ENCODE data around the gene DTNBP1. TPM values are rescaled to one million over a fixed set of nuclear protein-coding genes. Genes with fewer than 3 reads are reported as not detected.

DTNBP1 gene
- total RNA-seq, 1 donor from 2014 or later, result 18.2 TPM

DNA sequence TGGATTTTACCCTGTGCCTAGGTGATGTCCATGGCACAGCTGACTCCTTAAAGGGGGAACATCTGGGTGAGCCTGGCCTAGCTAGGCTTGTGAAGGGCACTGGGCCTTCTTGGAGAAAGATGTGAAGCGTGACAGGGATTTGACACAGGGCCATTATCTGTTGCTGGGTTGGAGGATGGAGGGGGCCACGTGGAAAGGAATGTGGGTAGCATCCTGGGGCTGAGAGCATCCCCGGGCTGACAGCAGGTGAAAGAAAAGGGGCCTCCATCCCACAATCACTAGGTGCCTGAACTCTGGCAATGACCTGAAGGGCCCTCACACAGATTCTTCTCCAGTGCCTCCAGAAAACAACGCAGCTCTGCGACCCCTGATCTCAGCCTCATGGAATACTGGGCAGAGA is 124.7 kb downstream of the DTNBP1 start:
- intact Hi-C loops (cut with DNase I), result no loop called here
- TF ChIP-seq POLR2AphosphoS5 (IDR thresholded peaks at IDR 0.05; ENCODE audit: insufficient read depth in 1 of 2, low read depth in 1 of 2), result no peak
- Histone ChIP-seq H3K4me3 (no peak overlapping the region), H3K27ac (no peak overlapping the region), H3K27me3 (no peaks in the 10 kb centered on the region), H3K4me1 (peaks cover 16% of the 10 kb centered on the region), H3K9me3 (no peaks in the 10 kb centered on the region), H3K36me3 (no peaks in the 10 kb centered on the region)
- DNase-seq (ENCODE audit: extremely low spot score in 2 of 2), result no peak

DNA sequence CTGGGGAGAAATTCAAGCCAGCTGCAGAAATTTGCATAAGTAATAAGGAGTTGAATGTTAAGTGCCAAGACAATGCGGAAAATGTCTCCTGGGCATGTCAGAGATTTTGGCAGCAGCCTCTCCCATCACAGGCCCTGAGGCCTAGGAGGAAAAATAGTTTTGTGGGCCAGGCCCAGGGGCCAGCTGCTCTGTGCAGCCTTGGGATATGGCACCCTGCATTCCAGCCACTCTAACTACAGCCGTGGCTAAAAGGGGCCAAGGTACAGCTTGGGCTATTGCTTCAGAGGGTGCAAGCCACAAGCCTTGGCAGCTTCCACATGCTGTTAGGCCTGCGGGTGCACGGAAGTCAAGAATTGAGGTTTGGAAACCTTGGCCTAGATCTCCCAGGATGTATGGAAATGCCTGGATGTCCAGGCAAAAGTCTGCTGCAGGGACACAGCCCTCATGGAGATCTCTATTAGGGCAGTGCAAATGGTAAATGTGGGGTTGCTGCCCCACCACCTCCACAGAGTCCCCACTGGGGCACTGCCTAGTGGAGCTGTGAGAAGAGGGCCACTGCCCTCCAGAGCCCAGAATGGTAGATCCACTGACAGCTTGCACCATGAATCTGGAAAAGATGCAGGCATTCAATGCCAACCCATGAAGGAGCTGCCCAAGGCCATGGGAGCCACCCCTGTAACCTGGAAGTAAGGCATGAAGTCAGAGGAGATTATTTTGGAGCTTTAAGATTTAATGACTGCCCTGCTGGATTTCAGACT is 126.5 kb downstream of the DTNBP1 start:
- Histone ChIP-seq H3K27ac (no peak overlapping the region), H3K36me3 (no peaks in the 10 kb centered on the region), H3K9me3 (no peaks in the 10 kb centered on the region), H3K27me3 (no peaks in the 10 kb centered on the region), H3K4me3 (no peak overlapping the region), H3K4me1 (peaks cover 16% of the 10 kb centered on the region)
- no peak for DNase-seq (ENCODE audit: extremely low spot score in 2 of 2)
- intact Hi-C loops (cut with DNase I), result no loop called here
- TF ChIP-seq POLR2A (IDR thresholded peaks at IDR 0.05), result no peak
- TF ChIP-seq POLR2AphosphoS5 (IDR thresholded peaks at IDR 0.05; ENCODE audit: insufficient read depth in 1 of 2, low read depth in 1 of 2), result no peak
- TF ChIP-seq, protein P1, sequence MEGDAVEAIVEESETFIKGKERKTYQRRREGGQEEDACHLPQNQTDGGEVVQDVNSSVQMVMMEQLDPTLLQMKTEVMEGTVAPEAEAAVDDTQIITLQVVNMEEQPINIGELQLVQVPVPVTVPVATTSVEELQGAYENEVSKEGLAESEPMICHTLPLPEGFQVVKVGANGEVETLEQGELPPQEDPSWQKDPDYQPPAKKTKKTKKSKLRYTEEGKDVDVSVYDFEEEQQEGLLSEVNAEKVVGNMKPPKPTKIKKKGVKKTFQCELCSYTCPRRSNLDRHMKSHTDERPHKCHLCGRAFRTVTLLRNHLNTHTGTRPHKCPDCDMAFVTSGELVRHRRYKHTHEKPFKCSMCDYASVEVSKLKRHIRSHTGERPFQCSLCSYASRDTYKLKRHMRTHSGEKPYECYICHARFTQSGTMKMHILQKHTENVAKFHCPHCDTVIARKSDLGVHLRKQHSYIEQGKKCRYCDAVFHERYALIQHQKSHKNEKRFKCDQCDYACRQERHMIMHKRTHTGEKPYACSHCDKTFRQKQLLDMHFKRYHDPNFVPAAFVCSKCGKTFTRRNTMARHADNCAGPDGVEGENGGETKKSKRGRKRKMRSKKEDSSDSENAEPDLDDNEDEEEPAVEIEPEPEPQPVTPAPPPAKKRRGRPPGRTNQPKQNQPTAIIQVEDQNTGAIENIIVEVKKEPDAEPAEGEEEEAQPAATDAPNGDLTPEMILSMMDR (IDR thresholded peaks at IDR 0.05), result no peak

DNA sequence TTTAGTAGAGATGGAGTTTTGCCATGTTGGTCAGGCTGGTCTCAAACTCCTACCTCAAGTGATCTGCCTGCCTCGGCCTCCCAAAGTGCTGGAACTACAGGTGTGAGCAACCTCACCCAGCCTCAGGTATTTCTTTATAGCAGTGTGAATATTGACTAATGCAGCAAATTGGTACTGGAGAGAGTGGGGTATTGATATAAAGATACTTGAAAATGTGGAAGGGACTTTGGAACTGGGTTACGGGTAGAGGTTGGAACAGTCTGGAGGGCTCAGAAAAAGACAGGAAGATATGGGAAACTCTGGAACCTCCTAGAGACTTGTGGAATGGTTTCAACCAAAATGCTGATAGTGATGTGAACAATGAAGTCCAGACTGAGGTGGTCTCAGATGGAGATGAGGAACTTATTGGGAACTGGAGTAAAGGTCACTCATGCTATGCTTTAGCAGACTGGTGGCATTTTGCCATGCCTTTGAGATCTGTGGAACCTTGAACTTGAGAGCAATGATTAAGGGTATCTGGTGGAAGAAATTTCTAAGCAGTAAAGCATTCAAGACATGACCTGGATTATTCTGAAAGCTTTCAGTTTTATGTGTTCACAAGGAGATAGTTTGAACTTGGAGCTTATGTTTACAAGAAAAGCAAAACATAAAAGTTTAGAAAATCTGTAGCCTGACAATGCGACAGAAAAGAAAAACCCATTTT is 127.2 kb downstream of the DTNBP1 start:
- intact Hi-C loops (cut with DNase I), result no loop called here
- no peak overlapping the region for H3K27ac ChIP-seq
- no peaks in the 10 kb centered on the region for H3K9me3 ChIP-seq

DNA sequence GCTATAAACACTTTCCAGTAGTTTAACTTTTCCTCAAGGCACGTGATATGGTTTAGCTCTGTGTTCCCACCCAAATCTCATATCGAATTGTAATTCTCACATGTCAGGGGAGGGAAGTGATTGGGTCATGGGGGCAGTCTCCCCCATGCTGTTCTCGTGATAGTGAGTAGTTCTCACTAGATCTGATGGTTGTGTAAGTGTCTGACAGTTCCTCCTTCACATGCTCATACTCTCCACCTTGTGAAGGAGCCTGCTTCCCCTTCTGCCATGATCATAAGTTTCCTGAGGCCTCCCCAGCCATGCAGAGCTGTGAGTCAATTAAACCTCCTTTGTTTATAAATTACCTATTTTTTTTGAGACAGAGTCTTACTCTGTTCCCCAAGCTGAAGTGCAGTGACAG is 127.9 kb downstream of the DTNBP1 start:
- Histone ChIP-seq H3K4me1 (peaks cover 16% of the 10 kb centered on the region), H3K36me3 (peaks cover 0 to 5% of the 10 kb centered on the region in 2 donors), H3K27me3 (no peaks in the 10 kb centered on the region), H3K4me3 (no peak overlapping the region), H3K9me3 (no peaks in the 10 kb centered on the region), H3K27ac (no peak overlapping the region)
- intact Hi-C loops (cut with DNase I), result no loop called here
- TF ChIP-seq POLR2AphosphoS5 (IDR thresholded peaks at IDR 0.05; ENCODE audit: insufficient read depth in 1 of 2, low read depth in 1 of 2), result no peak
- TF ChIP-seq, protein P1 (IDR thresholded peaks at IDR 0.05), result no peak
- TF ChIP-seq POLR2A (IDR thresholded peaks at IDR 0.05), result no peak
- no peak for DNase-seq (ENCODE audit: extremely low spot score in 2 of 2)

More for the DNA sequence above, 127.2 kb downstream of the DTNBP1 start:
- Histone ChIP-seq H3K4me1 (peaks cover 16% of the 10 kb centered on the region), H3K36me3 (no peaks in the 10 kb centered on the region), H3K27me3 (no peaks in the 10 kb centered on the region), H3K4me3 (no peak overlapping the region)
- no peak for DNase-seq (ENCODE audit: extremely low spot score in 2 of 2)
- TF ChIP-seq POLR2A (IDR thresholded peaks at IDR 0.05), result no peak
- TF ChIP-seq, protein P1 (IDR thresholded peaks at IDR 0.05), result no peak
- no peak for TF ChIP-seq POLR2AphosphoS5 (IDR thresholded peaks at IDR 0.05; ENCODE audit: insufficient read depth in 1 of 2, low read depth in 1 of 2)

DNA sequence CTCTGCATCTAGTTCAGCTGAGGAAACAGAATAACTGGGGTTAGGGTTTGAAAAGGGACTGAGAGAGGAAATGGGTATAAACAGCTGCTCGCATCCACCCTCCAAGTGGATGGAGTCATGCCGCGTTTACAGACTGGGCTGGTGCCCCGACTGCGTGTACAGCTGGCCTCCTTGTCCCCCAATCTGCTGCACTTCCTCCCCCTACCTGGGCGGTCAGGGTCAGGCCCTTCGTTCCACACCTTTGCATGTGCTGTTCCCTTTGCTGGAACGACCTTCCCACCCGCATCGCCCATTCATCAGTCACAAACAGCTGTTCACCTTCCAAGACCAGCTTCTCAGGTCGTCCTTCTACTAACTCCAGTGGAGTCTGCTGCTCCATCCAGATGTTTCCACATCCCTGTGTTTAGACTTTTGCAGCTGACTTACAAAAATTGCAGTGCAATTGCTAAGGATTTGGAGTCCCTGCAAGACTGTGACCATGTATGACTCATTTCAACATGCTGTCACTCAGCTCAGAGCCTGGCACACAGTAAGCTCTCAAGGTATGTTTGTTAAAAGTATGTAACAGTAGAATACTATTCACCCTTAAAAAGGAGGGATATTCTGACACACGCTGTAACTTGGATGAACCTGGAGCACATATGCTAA is 129.3 kb downstream of the DTNBP1 start:
- peaks cover 0 to 5% of the 10 kb centered on the region in 2 donors for H3K36me3 ChIP-seq
- intact Hi-C loops (cut with DNase I), result no loop called here
- no peak overlapping the region for H3K27ac ChIP-seq
- no peaks in the 10 kb centered on the region for H3K9me3 ChIP-seq
- TF ChIP-seq POLR2AphosphoS5 (IDR thresholded peaks at IDR 0.05; ENCODE audit: insufficient read depth in 1 of 2, low read depth in 1 of 2) (no peak), POLR2A (IDR thresholded peaks at IDR 0.05) (no peak)
- TF ChIP-seq, protein P1 (IDR thresholded peaks at IDR 0.05), result no peak
- H3K4me1 ChIP-seq, result peaks cover 16% of the 10 kb centered on the region
- H3K4me3 ChIP-seq, result no peak overlapping the region
- H3K27me3 ChIP-seq, result no peaks in the 10 kb centered on the region
- no peak for DNase-seq (ENCODE audit: extremely low spot score in 2 of 2)

Measured in vagina (tissue), 2 donors.